IMR-90 (cell line): ENCODE results near the gene EPGN. TPM values are rescaled to one million over a fixed set of nuclear protein-coding genes. Genes with fewer than 3 reads are reported as not detected.

Source experiments
- ATAC-seq: fragments of 200-7000 bp; cut with Tn5 transposase; 2 replicates; pipeline ENCODE4 v1.9.1; 2020; ENCODE audit warnings: low read depth, mild to moderate bottlenecking, moderate library complexity
- BruUV-seq: library from RNA; stranded (reverse); fragments of 400-500 nt; replicated peaks from 2 replicates; lab custom pipeline; 2021; lab: Mats Ljungman, UMichigan
- CTCF ChIA-PET: fragments of 300-600 bp; formaldehyde crosslinking; extraction: SDS; loops from one replicate; lab custom pipeline; 2021; ENCODE audit warnings: antibody characterized with exemption; lab: Yijun Ruan, JAX
- POLR2A ChIA-PET: fragments of 300-600 bp; sonication (Branson Sonifier 250); formaldehyde crosslinking; loops from one replicate; lab custom pipeline; 2022; ENCODE audit warnings: antibody characterized with exemption; ENCODE audit not compliant: unreplicated experiment; lab: Charles Lee
- DNase-seq: peaks from one replicate; pipeline ENCODE4 v3.0.0; 2013
- H2AFZ ChIP-seq: replicated peaks from 2 replicates; pipeline ENCODE3; 2013; ENCODE audit warnings: low read length, mild to moderate bottlenecking; ENCODE audit not compliant: poor library complexity
- H2AK5ac ChIP-seq: 2 replicates; pipeline ENCODE4 v1.6.1; 2013; ENCODE audit warnings: low read depth, low read length, inconsistent platforms
- H2AK9ac ChIP-seq: replicated peaks from 2 replicates; pipeline ENCODE3; 2013; ENCODE audit warnings: mild to moderate bottlenecking, low read depth, low read length, moderate library complexity; ENCODE audit not compliant: poor library complexity
- H2BK120ac ChIP-seq: 2 replicates; pipeline ENCODE4 v1.6.1; 2013; ENCODE audit warnings: low read depth, low read length, inconsistent platforms
- H2BK15ac ChIP-seq: 3 replicates; pipeline ENCODE4 v1.6.1; 2013; ENCODE audit warnings: low read depth, low read length, inconsistent platforms
- H2BK20ac ChIP-seq: 2 replicates; pipeline ENCODE4 v1.6.1; 2013; ENCODE audit warnings: low read depth, mild to moderate bottlenecking, inconsistent platforms, low read length, moderate library complexity
- H2BK5ac ChIP-seq: 2 replicates; pipeline ENCODE4 v1.6.1; 2013; ENCODE audit warnings: mild to moderate bottlenecking, low read depth, low read length, inconsistent platforms; ENCODE audit not compliant: poor library complexity, severe bottlenecking
- H3K14ac ChIP-seq: replicated peaks from 2 replicates; pipeline ENCODE4 v1.6.1; 2013; ENCODE audit warnings: low read depth, low read length, inconsistent platforms
- H3K18ac ChIP-seq: 2 replicates; pipeline ENCODE4 v1.6.1; 2013; ENCODE audit warnings: low read depth, low read length, control low read depth
- H3K23ac ChIP-seq: 2 replicates; pipeline ENCODE4 v1.6.1; 2013; ENCODE audit warnings: low read depth, low read length, inconsistent platforms
- H3K27ac ChIP-seq: 2 replicates; pipeline ENCODE4 v1.5.1; 2013; ENCODE audit warnings: mild to moderate bottlenecking, control low read depth, low read length; ENCODE audit not compliant: insufficient read depth
- H3K27me3 ChIP-seq: 2 replicates; pipeline ENCODE4 v1.6.1; 2013; ENCODE audit warnings: low read length; ENCODE audit not compliant: control insufficient read depth, insufficient read depth
- H3K36me3 ChIP-seq: 2 replicates; pipeline ENCODE4 v1.6.1; 2013; ENCODE audit warnings: low read length, mixed read lengths; ENCODE audit not compliant: control insufficient read depth, insufficient read depth
- H3K4ac ChIP-seq: 2 replicates; pipeline ENCODE4 v1.6.1; 2013; ENCODE audit warnings: low read depth, low read length, inconsistent platforms
- H3K4me1 ChIP-seq: 2 replicates; pipeline ENCODE4 v1.6.1; 2013; ENCODE audit warnings: low read length, mixed read lengths; ENCODE audit not compliant: control insufficient read depth, insufficient read depth
- H3K4me2 ChIP-seq: 2 replicates; pipeline ENCODE4 v1.6.1; 2013; ENCODE audit warnings: low read depth, mild to moderate bottlenecking, control low read depth, low read length, moderate library complexity
- H3K4me3 ChIP-seq: 2 replicates; pipeline ENCODE4 v1.5.1; 2013; ENCODE audit warnings: low read depth, mild to moderate bottlenecking, control low read depth, low read length, moderate library complexity; ENCODE audit not compliant: insufficient read depth
- H3K56ac ChIP-seq: 2 replicates; pipeline ENCODE4 v1.6.1; 2013; ENCODE audit warnings: low read length, inconsistent platforms; ENCODE audit not compliant: insufficient read depth; ENCODE audit errors: extremely low read depth
- H3K79me1 ChIP-seq, 2 experiments: 2 replicates each; pipeline ENCODE4 v1.6.1; 2013; ENCODE audit warnings: low read length in 2 of 2, inconsistent platforms in 1 of 2, low read depth in 1 of 2
- H3K9ac ChIP-seq: 2 replicates; pipeline ENCODE4 v1.6.1; 2013; ENCODE audit warnings: low read depth, low read length, control low read depth
- H3K9me1 ChIP-seq: 2 replicates; pipeline ENCODE4 v1.6.1; 2013; ENCODE audit warnings: low read length, inconsistent platforms; ENCODE audit not compliant: insufficient read depth
- H3K9me3 ChIP-seq: 2 replicates; pipeline ENCODE4 v1.6.1; 2013; ENCODE audit warnings: low read length; ENCODE audit not compliant: control insufficient read depth, insufficient read depth
- H4K20me1 ChIP-seq: 2 replicates; pipeline ENCODE4 v1.6.1; 2013; ENCODE audit warnings: low read length, inconsistent platforms; ENCODE audit not compliant: insufficient read depth
- H4K5ac ChIP-seq: 2 replicates; pipeline ENCODE4 v1.6.1; 2013; ENCODE audit warnings: mild to moderate bottlenecking, low read depth, low read length, control low read depth
- H4K8ac ChIP-seq, 2 experiments: 2 replicates each; pipeline ENCODE4 v1.6.1; 2013; ENCODE audit warnings: low read depth in 2 of 2, low read length in 2 of 2, control low read depth in 1 of 2, inconsistent platforms in 1 of 2
- H4K91ac ChIP-seq: 2 replicates; pipeline ENCODE4 v1.6.1; 2013; ENCODE audit warnings: low read depth, low read length, inconsistent platforms; ENCODE audit not compliant: insufficient read depth
- CHD1 ChIP-seq: IDR thresholded peaks from 2 replicates; pipeline ENCODE4 v1.6.1; 2012; ENCODE audit warnings: low read depth, low read length, improper control_type of control experiment
- FOS ChIP-seq: fragments of 150-350 bp; IDR thresholded peaks from 2 replicates; pipeline ENCODE4 v1.6.1; 2016; ENCODE audit warnings: low read depth, low read length
- MAFK ChIP-seq: IDR thresholded peaks from 2 replicates; pipeline ENCODE4 v1.6.1; 2012; ENCODE audit warnings: low read depth, low read length, improper control_type of control experiment
- MAZ ChIP-seq: IDR thresholded peaks from 2 replicates; pipeline ENCODE4 v1.6.1; 2012; ENCODE audit warnings: low read depth, mild to moderate bottlenecking, low read length, improper control_type of control experiment, moderate library complexity, borderline replicate concordance
- RFX5 ChIP-seq: IDR thresholded peaks from 2 replicates; pipeline ENCODE4 v1.8.0; 2012; ENCODE audit warnings: low read depth, mild to moderate bottlenecking, low read length, moderate library complexity
- dilution Hi-C: fragments of 300-500 bp; cut with HindIII; formaldehyde crosslinking; loops from one replicate; pipeline ENCODE4 v1.14.3; 2018; ENCODE audit warnings: low sequenced_read_pairs; ENCODE audit not compliant: unreplicated experiment
- in situ Hi-C: fragments of 300-500 bp; cut with MboI; formaldehyde crosslinking; loops from 3 replicates; pipeline ENCODE4 v1.14.3; 2019; ENCODE audit warnings: low sequenced_read_pairs, inconsistent platforms, mixed read lengths
- intact Hi-C: fragments of 100-400 bp; cut with micrococcal nuclease; formaldehyde crosslinking; loops from 2 replicates; pipeline ENCODE4 v1.10.0; 2022
- polyA plus RNA-seq, 3 experiments: library from polyadenylated mRNA; depleted of rRNA; stranded (reverse); fragments of >200 nt; gene quantifications; 2 replicates each; pipeline ENCODE4 v1.2.3, GENCODE V29; 2012; ENCODE audit warnings: low replicate concordance in 1 of 3
- total RNA-seq: library from RNA; depleted of rRNA; stranded (reverse); fragments of >200 nt; gene quantifications from 2 replicates; pipeline ENCODE4 v1.2.3, GENCODE V29; 2012

The EPGN gene
- total and polyA plus RNA-seq, 2 of the 4 experiments (the other 2 are of a cell fraction) = 0.18 TPM; not detected in 1

GRCh38 chr4:74331944-74332343 lies 23.7 kb downstream of the EPGN start:
- DNase-seq (no peak), ATAC-seq (no peak)
- H2BK20ac ChIP-seq = no peak overlapping the region
- H3K27ac ChIP-seq = no peak overlapping the region
- TF ChIP-seq RFX5 (no peak), MAZ (no peak), FOS (no peak), MAFK (no peak), CHD1 (no peak)
- H4K8ac ChIP-seq = no peak overlapping the region
- H4K20me1 ChIP-seq = no peaks in the 10 kb centered on the region
- dilution Hi-C loops (no loop called here), intact Hi-C loops (no loop called here), in situ Hi-C loops (loop anchor here (10.0 to 25.0 kb wide), 2 partner anchors 483 to 1155 kb away; no protein-coding TSS in a partner anchor)
- no peak overlapping the region for H3K14ac ChIP-seq
- no peaks in the 10 kb centered on the region for H3K79me1 ChIP-seq
- CTCF ChIA-PET = no interaction called here
- H2AK5ac ChIP-seq = no peak overlapping the region
- H3K4ac ChIP-seq = no peak overlapping the region
- H3K9me1 ChIP-seq = no peaks in the 10 kb centered on the region; the same call in 1 of the 2 replicates
- no peak overlapping the region for H3K56ac ChIP-seq
- H3K27me3 ChIP-seq = no peaks in the 10 kb centered on the region
- no peak overlapping the region for H2BK5ac ChIP-seq
- no peaks in the 10 kb centered on the region for H3K36me3 ChIP-seq
- no peak overlapping the region for H2BK15ac ChIP-seq
- H3K9me3 ChIP-seq = no peaks in the 10 kb centered on the region
- no TSS peak for BruUV-seq
- H2AK9ac ChIP-seq = no peak overlapping the region
- no peak overlapping the region for H2AFZ ChIP-seq
- no peak overlapping the region for H3K9ac ChIP-seq
- no peak overlapping the region for H4K91ac ChIP-seq
- no peak overlapping the region for H4K5ac ChIP-seq
- no peak overlapping the region for H3K4me3 ChIP-seq
- no peak overlapping the region for H3K18ac ChIP-seq
- no peaks in the 10 kb centered on the region for H3K4me1 ChIP-seq
- H2BK120ac ChIP-seq = no peak overlapping the region
- H3K4me2 ChIP-seq = no peak overlapping the region
- no peak overlapping the region for H3K23ac ChIP-seq
- POLR2A ChIA-PET = no interaction called here
